Measurements from ENCODE around the gene CFL1.
"Not testable (repeated sequence)": the region's sequence is repeated elsewhere in the genome, so short reads cannot be mapped to it uniquely, and the experiment has no call there.

CFL1 gene

DNA sequence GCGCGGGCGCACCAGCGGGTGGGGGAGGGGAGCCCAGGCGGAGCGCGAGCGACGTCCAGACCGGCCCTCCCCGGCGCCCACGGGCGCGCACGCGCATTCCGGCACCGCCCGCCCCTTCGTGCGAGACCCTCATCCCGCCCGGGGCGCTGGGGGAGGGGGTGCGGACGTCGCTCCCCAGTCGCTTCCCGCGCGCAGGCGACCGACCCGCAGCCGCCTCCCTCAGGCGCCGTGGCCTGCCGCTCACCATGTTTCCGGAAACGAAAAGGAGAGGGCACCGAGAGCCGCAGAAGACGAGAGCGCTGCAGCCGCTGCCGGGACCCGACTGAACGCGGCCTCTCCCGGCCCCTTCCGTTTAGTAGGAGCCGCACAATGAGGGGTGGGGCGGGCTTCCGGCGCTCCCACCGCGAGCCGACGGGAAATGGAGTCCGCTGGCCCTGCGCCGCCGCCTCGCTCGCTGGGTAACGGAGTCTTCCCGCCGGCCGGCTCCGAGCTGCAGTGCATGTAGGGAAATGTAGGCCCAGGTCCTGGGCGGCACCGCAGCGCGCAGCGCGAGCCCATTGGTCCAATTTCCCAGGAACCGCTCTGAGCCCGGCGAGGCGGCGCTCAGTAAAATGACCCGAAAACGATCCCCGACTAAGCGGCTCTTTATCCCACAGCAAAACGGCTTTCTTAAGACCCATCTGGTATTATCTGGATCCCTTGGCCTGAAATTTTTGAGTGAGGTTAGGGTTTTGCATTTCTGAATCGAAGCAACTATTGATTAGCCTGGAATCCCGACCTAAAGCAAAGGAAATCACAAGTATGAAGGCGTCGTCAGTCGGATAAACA, at the start of gene CFL1:
TSS of gene CFL1 (minus strand) at position 328 of the 828 bp plus-strand sequence. CDS start at position 247, 81 bp downstream.
- DNase-seq, result peak; percentile 67

DNA sequence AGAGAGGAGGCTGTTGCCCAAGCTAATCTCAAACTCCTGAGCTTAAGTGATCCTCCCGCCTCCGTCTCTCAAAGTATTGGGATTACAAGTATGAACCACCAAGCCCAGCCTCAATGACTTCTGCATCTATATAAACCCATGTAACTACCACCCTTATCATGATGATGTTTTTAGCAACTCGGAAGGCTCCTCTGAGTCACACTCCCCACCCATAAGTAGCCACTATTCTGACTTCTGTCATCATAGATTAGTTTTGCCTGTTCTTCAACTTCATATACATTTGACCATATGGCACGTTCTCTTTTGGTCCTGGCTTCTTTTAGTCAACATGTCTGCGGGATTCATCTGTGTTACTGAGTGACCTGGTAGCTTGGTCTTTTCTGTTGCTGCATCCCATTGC, 48.6 kb upstream of the CFL1 start:
- no peak for DNase-seq

DNA sequence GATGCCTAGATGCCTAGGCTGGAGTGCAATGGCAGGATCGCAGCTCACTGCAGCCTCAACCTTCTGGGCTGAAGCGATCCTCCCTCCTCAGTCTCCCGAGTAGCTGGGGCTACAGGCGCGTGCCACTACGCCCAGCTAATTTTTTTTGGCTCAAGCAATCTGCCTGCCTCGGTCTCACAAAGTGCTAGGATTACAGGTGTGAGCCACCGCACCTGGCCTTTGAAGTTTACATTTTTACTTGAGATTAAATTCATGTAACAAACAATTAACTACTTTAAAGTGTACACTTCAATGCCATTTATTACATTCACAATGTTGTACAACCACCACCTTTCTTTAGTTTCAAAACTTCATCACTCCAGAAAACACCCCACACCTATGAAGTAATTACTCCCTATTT, 45.7 kb upstream of the CFL1 start:
- DNase-seq, result no peak

DNA sequence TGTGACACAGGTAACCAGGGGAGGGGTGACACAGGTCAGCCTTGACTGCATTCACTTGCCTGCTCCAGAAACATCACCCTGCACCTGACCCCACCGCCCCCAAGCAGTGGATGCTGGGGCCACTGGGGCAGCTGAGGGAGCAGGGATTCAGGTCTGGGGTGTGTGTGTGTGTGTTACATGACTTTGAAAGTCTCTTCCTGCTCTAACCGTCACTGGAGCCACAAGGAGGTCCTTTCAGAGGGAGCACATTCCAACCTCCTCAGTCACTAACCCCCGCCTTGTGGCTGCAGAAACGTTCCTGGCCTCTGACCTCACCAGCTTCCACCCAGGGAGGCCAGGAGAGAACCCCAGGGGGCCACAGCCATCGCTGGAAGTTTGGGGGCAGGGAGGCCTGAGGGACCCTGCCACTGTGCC, 45.1 kb upstream of the CFL1 start:
- no peak for DNase-seq

DNA sequence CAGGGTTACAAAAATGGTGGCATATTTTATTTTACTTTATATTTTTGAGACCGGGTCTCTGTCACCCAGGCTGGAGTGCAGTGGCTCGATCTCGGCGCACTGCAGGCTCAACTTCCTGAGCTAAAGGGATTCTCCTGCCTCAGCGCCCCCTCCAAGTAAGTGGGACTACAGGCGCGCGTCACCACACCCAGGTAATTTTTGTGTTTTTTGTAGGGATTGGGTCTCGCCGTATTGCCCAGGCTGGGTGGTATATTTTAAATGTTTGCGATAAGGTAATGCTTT, 42.9 kb upstream of the CFL1 start:
- DNase-seq, result no peak

DNA sequence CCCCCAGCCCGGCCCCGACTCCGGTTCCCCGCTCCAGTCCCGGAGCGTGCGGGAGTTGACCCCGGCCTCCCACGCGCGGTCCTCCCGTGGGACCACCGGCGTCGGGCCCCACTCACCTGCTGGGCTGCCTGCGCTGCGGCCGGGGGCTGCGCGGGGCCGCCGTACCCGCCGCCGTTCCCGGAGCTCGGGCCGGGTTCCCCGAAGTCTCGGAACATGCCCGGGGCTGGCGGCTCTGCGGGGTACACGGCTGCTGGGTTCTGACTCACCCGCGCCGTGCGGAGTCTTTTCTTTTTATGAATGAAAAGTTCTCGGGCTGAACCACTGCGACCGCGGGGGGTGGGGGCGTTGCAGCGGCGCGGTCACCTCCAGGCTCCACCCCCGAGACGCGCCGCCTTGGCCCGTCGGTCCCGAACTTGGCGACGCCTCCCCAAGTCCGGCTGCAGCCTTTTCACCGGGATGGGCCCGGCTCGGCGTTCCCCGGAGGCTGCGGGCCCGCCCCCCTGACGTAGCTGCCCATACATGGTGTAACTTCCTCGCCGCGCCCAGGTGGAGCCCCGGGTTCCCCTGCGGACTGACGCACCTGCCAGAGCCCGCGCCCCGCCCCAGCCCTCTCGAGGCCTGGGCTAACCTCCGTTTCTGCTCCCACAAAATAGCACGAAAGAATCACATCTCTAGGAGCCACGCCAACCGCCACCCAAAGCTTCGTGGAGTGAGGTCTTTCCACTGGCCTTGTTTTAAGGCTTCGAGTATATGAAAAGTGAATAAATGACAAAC, 42.3 kb upstream of the CFL1 start, which contains the start of gene FOSL1:
TSS of gene FOSL1 (minus strand) at position 264 of the 774 bp plus-strand sequence. CDS start at position 215, 49 bp downstream.
- DNase-seq, result no peak

DNA sequence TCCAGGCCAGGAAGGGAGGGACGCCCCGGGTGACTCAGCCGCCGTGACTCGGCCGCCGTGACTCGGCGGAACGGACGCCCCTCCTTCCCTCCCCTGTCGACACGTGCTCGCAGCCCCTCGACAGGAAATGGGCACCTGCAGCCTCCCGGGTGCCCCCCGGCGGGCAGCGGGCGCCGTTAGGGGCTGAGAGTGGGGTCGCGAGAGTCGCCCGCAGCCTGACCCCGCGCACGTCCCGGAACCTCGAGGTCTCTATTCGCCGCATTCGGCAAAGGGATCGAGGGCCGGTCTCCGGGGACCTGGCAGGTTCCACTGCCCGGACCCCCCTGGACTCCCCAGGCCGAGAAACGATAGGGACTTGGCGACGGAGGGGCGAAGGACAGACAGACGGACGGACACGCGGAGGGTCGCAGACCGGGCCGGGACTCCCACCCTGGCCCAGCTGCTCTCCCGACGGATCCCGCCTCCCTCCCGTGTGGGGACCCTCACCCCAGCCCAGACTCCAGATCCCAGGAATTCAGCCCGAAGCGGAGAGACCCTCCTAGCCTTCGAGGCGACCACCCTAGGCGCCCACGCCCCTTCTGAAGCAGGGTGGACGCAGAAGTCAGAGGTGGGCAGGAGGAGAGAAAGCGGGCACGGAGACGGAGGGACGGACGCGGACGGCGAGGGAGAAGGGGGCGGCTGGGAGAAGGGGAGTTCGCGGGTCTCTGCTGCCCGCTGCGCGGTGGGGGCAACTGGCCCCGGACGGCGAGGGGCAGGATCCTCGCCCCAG, 41.6 kb upstream of the CFL1 start:
- DNase-seq, result no peak

DNA sequence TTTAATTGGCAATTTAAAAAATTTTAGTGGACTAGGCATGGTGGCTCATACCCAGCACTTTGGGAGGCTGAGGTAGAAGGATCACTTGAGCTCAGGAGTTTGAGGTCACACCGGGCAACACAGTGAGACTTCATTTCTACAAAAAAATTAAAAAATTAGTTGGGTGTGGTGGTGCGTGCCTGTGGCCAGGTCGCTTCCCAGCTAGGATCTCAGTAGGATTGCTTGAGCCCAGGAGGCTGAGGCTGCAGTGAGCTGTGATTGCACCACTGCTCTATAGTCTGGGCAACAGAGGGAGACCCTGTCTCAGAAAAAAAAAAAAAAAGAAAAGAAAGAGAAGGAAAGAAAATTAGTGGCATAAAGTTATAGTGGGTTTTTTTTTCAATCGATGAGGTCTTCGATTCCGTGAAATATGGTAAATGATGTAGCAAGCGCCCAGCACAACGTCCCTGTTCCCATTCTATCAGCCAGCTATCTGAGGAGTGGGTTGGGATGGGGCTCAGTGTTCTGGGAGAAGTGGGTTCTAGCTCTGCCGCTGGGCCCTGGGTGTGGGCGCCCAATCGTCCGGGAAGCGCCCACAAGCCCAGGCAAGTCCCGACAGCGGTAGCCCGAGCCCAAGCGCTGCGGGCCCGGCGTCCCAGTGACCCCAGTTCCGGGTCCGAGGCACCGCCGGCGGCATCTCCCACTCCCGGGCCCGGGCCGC, 40.8 kb upstream of the CFL1 start:
- DNase-seq, result no peak

DNA sequence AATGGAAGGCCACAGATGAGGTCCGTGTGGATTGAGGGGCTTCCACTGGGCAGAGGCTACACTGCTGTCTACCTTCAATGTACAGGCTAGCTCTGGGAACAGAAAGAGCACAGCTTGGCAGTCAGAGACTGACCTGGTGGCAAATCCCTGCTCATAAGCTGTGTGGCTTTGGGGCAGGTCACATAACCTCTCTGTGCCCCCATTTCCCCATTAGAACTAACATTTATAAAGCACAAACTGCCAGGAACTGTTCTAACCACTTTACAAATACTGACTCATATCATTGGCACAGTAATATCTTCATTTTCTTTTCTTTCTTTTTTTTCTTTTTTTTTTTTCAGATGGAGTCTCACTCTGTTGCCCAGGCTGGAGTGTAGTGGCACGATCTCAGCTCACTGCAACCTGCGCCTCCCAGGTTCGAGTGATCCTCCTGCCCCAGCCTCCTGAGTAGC, 39.1 kb upstream of the CFL1 start:
- DNase-seq, result no peak

DNA sequence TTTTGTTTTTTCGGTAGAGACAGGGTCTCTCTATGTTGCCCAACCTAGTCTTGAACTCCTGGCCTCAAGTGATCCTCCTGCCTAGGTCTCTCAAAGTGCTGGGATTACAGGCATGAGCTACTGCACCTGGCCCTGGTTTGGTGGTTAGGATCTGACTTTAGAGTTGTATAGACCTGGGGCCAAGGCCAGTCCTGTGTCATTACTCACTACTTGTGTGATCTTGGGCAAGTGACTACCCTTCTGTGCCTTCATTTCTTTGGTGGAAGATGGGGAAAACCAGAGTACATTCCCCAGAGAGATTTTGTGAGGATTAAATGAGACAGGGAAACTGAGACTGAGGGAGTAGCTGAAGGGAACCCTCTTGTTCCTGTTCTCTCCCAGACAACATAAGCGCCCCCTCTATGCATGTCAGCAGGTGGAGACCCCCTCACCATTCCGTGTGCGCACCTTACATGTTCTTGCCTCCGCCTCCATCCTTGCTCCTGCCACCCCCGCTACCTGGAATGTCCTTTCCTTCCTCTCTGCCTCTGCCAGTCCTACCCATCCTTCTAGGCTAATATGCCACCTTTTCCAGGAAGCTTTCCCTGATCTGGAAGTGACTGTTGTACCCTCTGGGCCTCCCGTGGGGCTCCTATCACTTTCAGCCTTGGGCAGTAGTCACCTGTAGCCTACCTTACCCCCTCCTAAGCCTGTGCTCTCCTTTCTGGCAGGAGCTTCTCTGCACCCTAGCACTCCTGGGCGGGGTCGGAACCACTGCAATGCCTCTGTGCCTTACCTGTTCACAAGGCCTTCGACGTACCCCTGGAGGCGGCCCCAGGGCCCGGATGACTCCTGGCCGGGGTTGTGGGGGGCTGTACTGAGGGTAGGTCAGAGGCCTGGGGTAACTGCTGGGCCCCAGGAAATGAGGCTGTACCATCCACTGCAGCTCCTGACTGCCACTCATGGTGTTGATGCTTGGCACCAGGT, 38.3 kb upstream of the CFL1 start:
- no peak for DNase-seq

DNA sequence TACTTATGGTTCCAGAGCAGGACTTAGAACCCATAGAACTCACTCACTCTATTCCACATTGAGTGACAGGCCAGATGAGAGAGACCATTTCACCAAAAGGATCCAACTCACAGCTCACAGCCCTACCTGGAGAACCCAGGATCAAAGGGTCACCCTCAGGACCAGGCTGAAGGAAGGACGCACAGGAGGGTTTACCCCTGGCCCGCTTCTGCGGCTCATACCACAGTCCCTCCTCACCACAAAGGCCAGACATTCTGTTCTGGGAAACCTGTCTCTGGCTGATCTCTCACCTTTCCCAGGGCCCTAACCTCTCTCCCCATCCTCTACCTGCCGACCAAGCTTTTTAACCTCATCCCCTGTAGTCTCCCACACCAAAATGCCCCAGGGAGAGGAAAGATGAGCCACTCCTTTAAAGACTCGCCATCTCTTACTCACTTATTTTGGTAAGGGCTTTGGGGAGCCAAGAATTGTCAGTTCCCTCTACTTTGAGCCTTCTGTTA, 37.6 kb upstream of the CFL1 start:
- no peak for DNase-seq

DNA sequence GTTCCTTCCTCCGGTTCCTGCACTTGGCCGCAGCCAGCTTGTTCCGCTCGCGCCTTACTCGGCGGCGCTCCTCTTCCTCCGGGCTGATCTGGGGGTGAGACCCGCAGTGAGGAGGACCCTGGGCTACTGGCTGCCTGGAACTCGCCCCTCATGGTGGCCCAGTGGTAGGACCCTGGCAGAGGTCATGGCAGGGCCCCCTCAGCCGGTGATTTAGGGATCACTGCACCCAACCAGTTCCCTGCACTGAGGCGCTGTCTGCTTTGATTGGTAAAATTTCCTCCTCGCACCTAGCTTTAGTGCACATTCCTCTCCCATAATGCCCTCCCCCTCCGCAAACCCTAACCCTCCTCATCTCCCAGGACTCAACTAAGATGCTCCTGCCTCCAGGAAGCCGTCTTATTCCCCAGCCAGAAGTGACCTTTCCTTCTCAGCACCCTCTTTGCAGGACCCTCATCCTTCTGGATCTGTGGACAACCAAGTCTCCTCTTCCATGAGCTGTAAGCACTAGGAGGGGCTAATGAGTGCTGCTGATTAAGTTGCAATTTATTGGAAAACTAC, 36.1 kb upstream of the CFL1 start:
- DNase-seq, result no peak

DNA sequence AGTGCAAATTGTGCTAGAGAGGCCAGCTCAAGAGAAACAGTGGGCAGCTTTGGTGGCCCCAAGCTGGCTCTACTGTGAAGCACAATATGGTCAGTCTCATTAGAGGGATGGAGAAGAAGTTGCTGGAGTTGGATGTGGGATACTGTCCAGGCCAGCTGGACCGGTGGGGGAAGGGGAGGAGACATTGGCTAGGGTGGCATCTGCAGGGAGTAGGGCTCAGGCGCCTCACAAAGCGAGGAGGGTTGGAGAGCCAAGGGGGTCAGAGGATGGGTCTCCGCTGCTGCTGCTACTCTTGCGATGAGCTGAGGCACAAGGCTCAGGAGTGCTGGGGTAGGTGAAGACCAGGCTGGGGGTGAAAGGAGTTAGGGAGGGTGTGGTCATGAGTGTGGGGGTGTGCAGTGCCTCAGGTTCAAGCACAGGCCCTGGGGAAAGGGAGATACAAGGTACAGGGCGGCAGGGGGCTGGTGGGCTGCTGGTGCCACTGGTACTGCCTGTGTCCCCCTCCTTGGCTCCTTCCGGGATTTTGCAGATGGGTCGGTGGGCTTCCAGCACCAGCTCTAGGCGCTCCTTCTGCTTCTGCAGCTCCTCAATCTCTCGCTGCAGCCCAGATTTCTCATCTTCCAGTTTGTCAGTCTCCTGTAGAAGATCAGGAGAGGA, 34.8 kb upstream of the CFL1 start:
- DNase-seq, result no peak

DNA sequence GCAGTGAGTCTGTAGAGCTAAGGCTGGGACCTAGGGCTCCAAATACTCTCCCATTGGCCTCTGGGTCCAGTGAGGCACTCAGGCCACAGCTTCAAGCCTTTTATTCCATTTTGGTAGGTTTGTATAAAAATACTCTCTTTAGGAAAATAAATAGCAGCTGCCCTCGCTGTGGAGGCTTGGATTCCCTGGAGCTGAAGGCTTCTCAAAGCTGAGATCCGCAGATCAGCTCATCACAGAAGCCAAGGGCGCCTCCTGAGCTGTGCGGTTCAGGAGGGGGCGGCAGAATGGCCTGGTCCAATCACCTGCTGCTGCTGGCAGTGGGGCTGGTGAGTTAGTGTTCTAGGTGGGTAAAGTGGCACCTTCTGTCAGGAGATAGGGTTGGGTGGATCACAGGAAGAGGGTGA, 34.2 kb upstream of the CFL1 start:
- not testable (repeated sequence) for DNase-seq

DNA sequence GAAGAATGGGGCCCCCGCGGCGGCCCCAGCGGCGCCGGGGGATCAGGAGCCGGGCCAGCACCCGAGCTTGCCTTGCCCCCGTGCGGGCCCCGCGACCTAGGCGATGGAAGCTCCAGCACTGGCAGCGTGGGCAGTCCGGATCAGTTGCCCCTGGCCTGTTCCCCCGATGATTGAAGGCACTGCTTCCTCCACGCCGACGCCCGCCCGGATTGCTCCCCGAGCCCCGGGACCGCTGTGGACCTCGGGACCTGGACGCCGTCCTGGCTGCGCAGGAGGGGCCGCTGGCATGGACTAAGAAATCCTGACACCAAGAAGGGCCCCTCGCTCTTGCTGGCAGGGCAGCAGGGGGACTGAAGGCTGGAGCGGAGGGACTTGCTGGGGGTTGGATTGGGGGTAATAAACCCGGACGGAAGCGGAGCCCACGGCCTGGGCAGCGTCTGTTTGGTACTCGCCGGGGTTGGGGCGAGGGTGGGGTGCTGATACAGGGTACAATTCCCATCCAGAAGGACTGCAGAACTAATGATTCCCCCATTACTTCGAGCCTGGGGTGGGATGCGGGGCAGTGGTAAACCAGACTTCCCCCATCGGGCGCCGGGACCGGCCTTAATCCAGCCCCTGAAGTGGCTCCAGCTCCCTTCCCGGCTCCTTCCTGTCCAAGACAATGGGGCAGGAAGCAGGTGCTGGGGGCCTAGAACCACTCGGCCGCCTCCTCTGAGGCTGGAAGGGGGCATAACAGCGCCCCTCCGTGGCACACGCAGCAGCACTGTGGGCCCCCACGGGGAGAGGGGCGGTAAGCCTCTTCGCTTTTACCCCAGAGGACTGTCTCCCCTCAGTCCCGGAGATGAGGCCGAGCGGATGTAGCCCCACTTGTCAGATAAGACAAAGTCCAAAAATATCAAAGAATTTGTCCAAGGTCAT, 33.5 kb upstream of the CFL1 start:
- no peak for DNase-seq

DNA sequence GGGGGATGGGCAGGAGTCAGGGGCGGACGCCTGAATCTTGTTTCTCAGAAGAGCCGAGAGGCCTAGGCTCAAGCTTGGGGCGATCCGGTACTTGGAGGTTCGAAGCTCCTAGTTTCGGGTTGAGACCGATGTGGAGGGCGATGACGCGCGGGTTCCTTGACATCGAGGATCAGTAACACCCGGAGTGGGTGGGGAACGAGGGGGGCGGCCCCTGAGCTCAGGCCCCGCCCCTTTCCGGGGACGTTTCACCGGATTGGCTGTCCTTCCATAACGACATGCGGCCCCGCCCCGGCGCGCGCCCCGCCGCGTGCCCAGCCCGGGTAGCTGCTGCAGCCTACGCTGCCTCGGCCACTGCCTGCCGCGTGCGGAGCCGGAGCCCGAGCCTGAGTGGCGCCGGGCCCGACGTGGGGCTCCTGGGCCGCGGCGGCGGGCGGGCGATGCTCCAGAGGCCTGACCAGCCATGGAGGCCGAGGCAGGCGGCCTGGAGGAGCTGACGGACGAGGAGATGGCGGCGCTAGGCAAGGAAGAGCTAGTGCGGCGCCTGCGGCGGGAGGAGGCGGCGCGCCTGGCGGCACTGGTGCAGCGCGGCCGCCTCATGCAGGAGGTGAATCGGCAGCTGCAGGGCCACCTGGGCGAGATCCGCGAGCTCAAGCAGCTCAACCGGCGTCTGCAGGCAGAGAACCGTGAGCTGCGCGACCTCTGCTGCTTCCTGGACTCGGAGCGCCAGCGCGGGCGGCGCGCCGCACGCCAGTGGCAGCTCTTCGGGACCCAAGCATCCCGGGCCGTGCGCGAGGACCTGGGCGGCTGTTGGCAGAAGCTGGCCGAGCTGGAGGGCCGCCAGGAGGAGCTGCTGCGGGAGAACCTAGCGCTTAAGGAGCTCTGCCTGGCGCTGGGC, 32.6 kb upstream of the CFL1 start, which contains the start of gene CCDC85B:
TSS of gene CCDC85B (plus strand) at position 350 of the 895 bp plus-strand sequence. CDS start at position 461, 111 bp downstream.
- DNase-seq, result peak; percentile 60

DNA sequence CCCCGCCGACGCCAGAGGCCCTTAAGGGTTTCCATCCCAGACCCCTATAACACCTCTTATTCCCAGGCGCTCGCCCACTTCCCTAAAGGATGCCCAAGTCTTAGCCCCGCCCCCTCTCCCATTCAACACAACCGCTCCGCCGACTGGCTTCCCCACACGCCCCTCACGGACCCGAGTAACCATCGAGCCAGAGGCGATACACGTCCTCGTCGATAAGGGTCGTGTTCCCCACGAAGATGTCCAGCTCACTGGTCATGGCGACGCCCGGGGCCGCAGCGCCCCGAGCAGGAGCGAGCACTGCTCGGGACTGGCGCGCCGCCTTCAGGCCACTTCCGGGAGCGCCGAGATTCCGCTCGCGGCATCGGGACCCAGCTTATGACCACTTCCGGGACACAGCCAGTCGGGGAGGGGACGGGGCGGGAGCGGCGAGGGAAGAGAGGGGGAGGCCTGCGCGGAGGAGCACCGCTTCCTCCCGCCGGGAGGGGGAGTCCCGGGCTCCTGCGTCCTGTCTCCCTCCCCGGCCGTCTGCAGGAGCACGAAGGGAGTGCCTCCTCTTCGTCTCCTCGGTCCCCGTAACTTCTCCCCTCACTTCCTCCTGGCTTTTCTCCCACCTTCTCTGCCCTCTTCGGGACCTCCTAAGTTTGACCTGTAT, 30.3 kb upstream of the CFL1 start, which contains the start of gene FIBP:
TSS of gene FIBP (minus strand) at position 309 of the 652 bp plus-strand sequence. CDS start at position 256, 53 bp downstream.
- peak; percentile 70 for DNase-seq
